NCI-H82 treated with DMSO at 0.1 percent for 48 hours (cell line): ENCODE data around the gene LZTS2.

Experiments
- DNase-seq: peaks from one replicate; lab custom pipeline; 2025; ENCODE audit not compliant: unreplicated experiment; lab: John Stamatoyannopoulos, UW

Gene LZTS2

GRCh38 chr10:100978901-100979195 lies 20.8 kb upstream of the LZTS2 start:
- no peak for DNase-seq

DNA sequence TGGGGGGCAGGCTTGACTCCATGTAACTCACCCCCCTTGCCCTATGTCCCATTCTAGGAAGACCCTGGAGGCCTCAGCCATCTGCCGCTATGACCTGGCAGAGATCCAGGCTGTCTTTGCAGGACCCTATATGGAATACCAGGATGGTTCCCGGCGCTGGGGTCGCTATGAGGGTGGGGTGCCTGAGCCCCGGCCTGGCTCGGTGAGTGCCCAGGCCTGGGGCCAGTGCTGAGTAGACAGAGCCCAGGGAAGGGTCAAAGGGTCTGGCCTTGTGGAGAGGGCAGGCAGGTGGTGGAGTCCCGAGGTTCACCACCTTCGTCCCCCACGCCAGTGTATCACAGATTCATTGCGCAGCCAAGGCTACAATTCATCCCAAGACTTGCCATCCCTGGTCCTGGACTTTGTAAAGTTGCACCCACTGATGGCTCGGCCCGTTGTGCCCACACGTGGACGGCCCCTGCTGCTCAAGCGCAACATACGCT lies 19.8 kb upstream of the LZTS2 start:
- no peak for DNase-seq

GRCh38 chr10:100980311-100980710 lies 19.3 kb upstream of the LZTS2 start:
- DNase-seq = no peak

DNA sequence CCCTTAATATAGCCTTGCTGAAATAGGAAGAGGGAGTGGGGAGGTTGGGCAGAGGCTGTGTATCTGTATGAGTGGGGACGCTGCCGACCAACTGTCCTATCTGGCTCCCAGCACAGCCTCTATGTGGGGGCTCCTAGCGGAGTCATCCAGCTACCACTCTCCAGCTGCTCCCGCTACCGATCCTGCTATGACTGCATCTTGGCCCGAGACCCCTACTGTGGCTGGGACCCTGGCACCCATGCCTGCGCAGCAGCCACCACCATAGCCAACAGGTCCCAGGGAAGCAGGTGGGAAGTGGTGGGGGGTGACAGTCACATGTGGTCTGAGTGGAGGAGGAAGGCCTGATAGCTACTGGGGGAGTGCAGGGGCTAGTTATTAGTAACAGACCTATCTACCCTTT lies 18.9 kb upstream of the LZTS2 start:
- DNase-seq = no peak

- no peak for DNase-seq
These were observed 18.3 kb upstream of the LZTS2 start for GRCh38 chr10:100981178-100981772.

DNA sequence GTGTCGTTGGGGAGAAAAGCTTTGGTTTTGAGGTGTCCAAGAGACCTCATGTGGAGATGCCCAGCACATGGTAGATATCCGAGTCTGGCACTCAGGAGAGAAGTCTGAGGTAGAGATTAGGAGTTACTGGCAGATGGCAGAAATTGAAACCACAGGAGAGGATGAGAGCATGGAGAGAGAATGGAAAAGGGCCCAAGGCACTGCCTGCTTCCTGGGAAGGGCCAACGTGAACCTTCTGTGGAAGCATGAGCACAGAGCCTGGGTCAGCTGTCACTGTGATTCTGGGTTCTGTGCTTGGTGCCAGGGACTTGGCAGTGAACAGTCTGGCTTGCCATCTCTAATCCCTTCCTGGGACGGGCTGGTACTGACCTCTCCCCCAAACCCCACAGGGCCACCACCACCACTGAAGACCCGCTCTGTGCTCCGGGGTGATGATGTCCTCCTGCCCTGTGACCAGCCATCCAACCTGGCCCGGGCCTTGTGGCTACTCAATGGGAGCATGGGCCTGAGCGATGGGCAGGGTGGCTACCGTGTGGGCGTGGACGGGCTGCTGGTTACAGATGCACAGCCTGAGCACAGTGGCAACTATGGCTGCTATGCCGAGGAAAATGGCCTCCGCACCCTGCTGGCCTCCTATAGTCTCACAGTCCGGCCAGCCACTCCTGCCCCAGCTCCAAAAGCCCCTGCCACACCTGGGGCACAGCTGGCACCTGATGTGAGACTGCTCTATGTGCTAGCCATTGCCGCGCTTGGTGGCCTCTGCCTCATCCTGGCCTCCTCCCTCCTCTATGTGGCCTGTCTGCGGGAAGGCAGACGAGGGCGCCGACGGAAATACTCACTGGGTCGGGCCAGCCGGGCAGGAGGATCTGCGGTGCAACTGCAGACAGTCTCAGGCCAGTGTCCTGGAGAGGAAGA lies 16.4 kb upstream of the LZTS2 start:
- DNase-seq = no peak

GRCh38 chr10:100983868-100984671 lies 15.5 kb upstream of the LZTS2 start:
- no peak for DNase-seq

GRCh38 chr10:100984672-100985177 lies 14.9 kb upstream of the LZTS2 start:
- no peak for DNase-seq

- no peak for DNase-seq
These were observed 14.3 kb upstream of the LZTS2 start for GRCh38 chr10:100985336-100985735.

GRCh38 chr10:100986623-100986951 lies 13.0 kb upstream of the LZTS2 start:
- no peak for DNase-seq

GRCh38 chr10:100986952-100987684 lies 12.5 kb upstream of the LZTS2 start, which contains the start of the genes MRPL43 and TWNK:
MRPL43 (minus strand) TSS chr10:100987497; CDS start chr10:100987443, 54 bp downstream.
TWNK (plus strand) TSS chr10:100987543; CDS start chr10:100988211, 668 bp downstream.
- peak; percentile 28 for DNase-seq

- DNase-seq = no peak
These were observed 11.9 kb upstream of the LZTS2 start for GRCh38 chr10:100987685-100988049.

- no peak for DNase-seq
These were observed 11.4 kb upstream of the LZTS2 start for GRCh38 chr10:100988166-100988565.

DNA sequence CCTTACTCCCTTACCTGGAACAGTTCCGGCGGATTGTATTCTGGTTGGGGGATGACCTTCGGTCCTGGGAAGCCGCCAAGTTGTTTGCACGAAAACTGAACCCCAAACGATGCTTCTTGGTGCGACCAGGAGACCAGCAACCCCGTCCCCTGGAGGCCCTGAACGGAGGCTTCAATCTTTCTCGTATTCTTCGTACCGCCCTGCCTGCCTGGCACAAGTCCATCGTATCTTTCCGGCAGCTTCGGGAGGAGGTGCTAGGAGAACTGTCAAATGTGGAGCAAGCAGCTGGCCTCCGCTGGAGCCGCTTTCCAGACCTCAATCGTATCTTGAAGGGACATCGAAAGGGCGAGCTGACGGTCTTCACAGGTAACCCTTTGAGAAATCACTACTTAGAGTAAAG lies 10.5 kb upstream of the LZTS2 start:
- no peak for DNase-seq

DNA sequence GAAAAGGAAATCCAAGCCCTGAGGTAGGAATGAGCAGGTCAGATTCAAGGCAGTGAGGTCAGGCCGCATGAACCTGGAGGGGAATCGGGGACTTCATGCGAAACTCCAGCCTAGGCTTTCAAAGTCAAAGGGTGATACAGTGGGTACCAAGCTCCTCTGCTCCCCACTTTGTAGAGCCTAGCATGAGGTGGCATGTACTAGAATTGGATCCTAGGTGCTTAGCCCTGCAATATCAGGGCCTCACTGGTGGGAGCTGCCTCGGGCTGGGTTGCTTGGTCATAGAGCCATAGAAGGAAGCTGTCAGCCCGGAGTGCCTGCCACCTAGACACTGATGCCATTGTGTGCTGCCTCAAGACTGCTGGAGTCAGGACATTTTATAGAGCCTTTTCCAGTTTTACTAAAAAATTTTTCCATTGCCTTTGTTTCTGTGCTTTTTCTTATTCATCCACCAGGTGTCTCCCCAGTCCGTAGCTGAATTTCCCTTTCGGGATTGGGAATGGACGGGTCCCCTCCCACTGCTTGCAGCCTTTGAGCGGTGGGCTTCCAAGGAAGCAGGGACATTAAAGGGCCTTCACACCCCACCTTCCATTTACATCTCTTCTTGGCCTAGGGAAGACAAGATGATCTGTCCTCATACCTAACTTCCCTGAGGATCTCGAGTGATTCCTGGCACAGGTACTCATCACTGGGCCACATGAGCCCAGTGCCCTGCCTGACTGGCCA lies 5.5 kb upstream of the LZTS2 start:
- DNase-seq = no peak

- peak; percentile 35 for DNase-seq
These were observed 4.4 kb upstream of the LZTS2 start for GRCh38 chr10:100995181-100995580.

DNA sequence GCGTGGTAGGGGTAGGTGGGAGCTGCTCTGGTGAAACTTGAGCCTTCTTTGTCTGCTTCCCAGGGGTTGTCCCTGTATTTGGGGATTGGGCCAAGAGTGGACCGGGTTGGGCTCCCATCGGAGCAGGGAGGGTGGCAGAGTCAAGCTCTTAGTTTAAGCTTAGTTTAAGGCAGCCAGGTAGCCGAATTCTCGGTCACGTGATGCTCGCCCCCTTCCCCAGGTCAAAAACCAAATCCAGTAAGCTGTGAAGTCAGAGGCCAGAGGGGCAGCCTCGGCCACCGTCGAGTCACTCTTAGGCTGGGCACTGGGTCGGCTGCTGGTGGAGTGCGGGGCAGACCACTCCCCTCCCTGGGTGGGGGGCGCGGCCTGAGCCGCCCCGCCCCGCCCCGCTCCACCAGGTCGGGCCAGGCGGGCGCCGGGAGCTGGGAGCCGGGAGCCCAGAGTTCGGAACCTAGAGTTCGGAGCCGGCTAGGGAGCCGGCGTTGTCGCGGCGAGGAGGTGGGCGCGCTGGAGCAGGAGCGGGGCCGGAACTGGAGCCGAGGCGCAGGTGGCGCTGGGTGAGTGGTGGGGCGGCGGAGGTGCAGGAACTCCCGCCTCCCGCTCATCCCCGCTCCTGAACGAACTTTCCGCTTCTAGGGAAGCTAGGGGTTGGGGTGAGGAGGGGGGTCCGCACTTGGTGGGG lies 2.8 kb upstream of the LZTS2 start:
- DNase-seq = peak; percentile 7

DNA sequence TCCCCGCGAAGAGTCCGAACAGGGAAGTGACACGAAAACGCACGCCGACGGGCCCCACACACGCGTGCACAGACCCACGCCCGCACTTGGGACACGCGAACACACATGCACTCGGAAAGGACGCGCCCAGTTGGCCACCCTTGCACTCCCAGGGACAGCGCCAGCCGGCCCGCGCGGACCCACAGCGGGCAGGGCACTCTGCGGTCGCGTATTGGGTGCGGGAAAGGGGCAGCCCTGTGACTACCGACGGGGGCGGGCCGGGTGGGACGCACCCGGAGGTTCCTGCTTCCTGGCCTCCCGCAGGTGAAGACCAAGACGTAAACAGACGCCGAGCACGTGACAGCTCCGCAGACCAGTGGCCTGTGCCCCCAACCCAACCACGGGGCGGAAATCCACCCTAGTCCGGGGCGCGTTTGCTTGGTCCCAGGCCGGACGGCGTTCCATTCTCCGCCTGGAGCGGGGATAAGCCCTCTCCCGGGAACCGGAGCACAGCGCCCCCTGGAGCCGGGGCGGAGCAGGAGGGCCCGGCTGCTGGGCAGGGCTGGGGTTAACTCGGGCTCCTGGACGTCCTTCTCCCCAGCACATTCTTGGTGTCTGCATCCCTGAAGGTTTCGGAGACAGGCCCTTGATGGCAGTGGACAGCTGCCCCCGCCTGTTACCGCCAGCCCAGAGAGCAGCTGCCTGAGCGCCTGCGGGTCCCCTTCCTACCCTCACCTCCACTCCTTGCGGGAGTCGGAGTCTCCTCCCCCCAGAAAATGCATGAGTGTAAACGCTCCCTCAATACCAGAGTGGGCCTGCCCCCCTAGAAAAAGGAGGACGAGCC lies 2.0 kb upstream of the LZTS2 start:
- DNase-seq = peak; percentile 39
